Activated CD8-positive, alpha-beta memory T cell treated with anti-CD3 and anti-CD28 coated beads, Interleukin-2, amount 10 ng/mL, durations not matched to agents 7 days and 5 days (primary cell): ENCODE data around the gene AWAT1. TPM values are rescaled to one million over a fixed set of nuclear protein-coding genes. Genes with fewer than 3 reads are reported as not detected.
A peak's percentile ranks its signal among the peaks of the same experiment; 100 is the strongest.

ENCODE experiments used
- ATAC-seq: fragments of 150-1000 bp; cut with Tn5 transposase; one replicate; pipeline ENCODE4 v1.10.0; 2021; ENCODE audit warnings: moderate library complexity
- CTCF ChIA-PET: fragments of 350-600 bp; sonication (Branson Sonifier 250); formaldehyde crosslinking; loops from one replicate; lab custom pipeline; 2021; ENCODE audit warnings: antibody characterized with exemption; lab: Charles Lee
- DNase-seq: peaks from one replicate; pipeline ENCODE4 v3.0.0-alpha.2; 2020
- H3K27ac Mint-ChIP-seq: one replicate; pipeline ENCODE4 v1.8.0; 2021; ENCODE audit warnings: mild to moderate bottlenecking, mixed read lengths
- H3K27me3 Mint-ChIP-seq: one replicate; pipeline ENCODE4 v1.8.0; 2021; ENCODE audit warnings: mixed read lengths
- H3K36me3 Mint-ChIP-seq: one replicate; pipeline ENCODE4 v1.8.0; 2021; ENCODE audit warnings: mild to moderate bottlenecking, mixed read lengths
- H3K4me1 Mint-ChIP-seq: one replicate; pipeline ENCODE4 v1.8.0; 2021; ENCODE audit warnings: mixed read lengths
- H3K4me3 Mint-ChIP-seq: one replicate; pipeline ENCODE4 v1.8.0; 2021; ENCODE audit warnings: mild to moderate bottlenecking, moderate library complexity, mixed read lengths
- H3K9me3 Mint-ChIP-seq: one replicate; pipeline ENCODE4 v1.8.0; 2022; ENCODE audit warnings: low read depth, mixed read lengths
- total RNA-seq, 2 experiments: library from RNA; stranded (reverse); gene quantifications; one replicate each; pipeline ENCODE4 v1.2.3, GENCODE V29; 2021

The AWAT1 gene
- total RNA-seq, 2 experiments from 2014 or later: not detected

GRCh38 chrX:70280573-70280972, 46.1 kb downstream of the AWAT1 start:
- H3K27ac Mint-ChIP-seq: no peak overlapping the region
- H3K4me1 Mint-ChIP-seq: peaks cover 4% of the 10 kb centered on the region
- CTCF ChIA-PET: no interaction called here
- DNase-seq: no peak
- no peaks in the 10 kb centered on the region for H3K9me3 Mint-ChIP-seq
- peaks cover 5% of the 10 kb centered on the region for H3K36me3 Mint-ChIP-seq
- no peaks in the 10 kb centered on the region for H3K27me3 Mint-ChIP-seq
- no peak overlapping the region for H3K4me3 Mint-ChIP-seq
- ATAC-seq: no peak

- ATAC-seq: no peak
- peaks cover 4% of the 10 kb centered on the region for H3K4me1 Mint-ChIP-seq
- H3K36me3 Mint-ChIP-seq: peaks cover 12% of the 10 kb centered on the region
- H3K27me3 Mint-ChIP-seq: no peaks in the 10 kb centered on the region
- no peaks in the 10 kb centered on the region for H3K9me3 Mint-ChIP-seq
- H3K27ac Mint-ChIP-seq: no peak within 1 kb of the TSS
- CTCF ChIA-PET: no interaction called here
- H3K4me3 Mint-ChIP-seq: no peak within 1 kb of the TSS
- DNase-seq: no peak
These were observed 47.5 kb downstream of the AWAT1 start, which contains the start of gene RAB41 for GRCh38 chrX:70281951-70282350. RAB41 (plus strand) TSS chrX:70282172; CDS start chrX:70282218, 46 bp downstream.

- peak overlapping the region; percentile 90 for H3K27ac Mint-ChIP-seq
- peaks cover 27% of the 10 kb centered on the region for H3K36me3 Mint-ChIP-seq
- peaks cover 35% of the 10 kb centered on the region for H3K4me1 Mint-ChIP-seq
- peak overlapping the region; percentile 90 for H3K4me3 Mint-ChIP-seq
- ATAC-seq (no peak), DNase-seq (no peak)
- H3K9me3 Mint-ChIP-seq: no peaks in the 10 kb centered on the region
- no peaks in the 10 kb centered on the region for H3K27me3 Mint-ChIP-seq
- CTCF ChIA-PET: interaction anchor here (1.0 to 1.6 kb wide), 2 partner anchors 11 to 144 kb away, joined by 3 to 5 read pairs; no protein-coding TSS in a partner anchor
These were observed 54.8 kb downstream of the AWAT1 start for GRCh38 chrX:70289168-70289792.

Other genes starting within 250 kb of the AWAT1 start
- gene AWAT2, start 184.7 kb upstream of the AWAT1 start, total RNA-seq: not detected
- gene OTUD6A, start 172.2 kb upstream of the AWAT1 start, total RNA-seq: not detected
- gene IGBP1, start 101.2 kb upstream of the AWAT1 start, total RNA-seq: 10 to 100 TPM; 43.1 to 46.2 TPM
- gene DGAT2L6, start 57.2 kb upstream of the AWAT1 start, total RNA-seq: not detected
- gene P2RY4, start 25.5 kb downstream of the AWAT1 start, total RNA-seq: under 1 TPM in 1 of 2 experiments, not detected in 1; 0.23 TPM
- gene ARR3, start 33.7 kb downstream of the AWAT1 start, total RNA-seq: not detected
- gene RAB41, start 47.5 kb downstream of the AWAT1 start, total RNA-seq: not detected
- 10 to 100 TPM; 30.8 to 34.1 TPM for gene PDZD11, start 55.3 kb downstream of the AWAT1 start, total RNA-seq
- 10 to 100 TPM; 41.0 to 44.7 TPM for gene KIF4A, start 55.4 kb downstream of the AWAT1 start, total RNA-seq
- gene GDPD2, start 188.7 kb downstream of the AWAT1 start, total RNA-seq: under 1 TPM in 1 of 2 experiments, not detected in 1; 0.26 TPM
- gene DLG3, start 210.2 kb downstream of the AWAT1 start, total RNA-seq: 10 to 100 TPM; 39.6 to 48.8 TPM